Calu3 (cell line): Measurements from ENCODE around the gene GNPTAB. TPM values are rescaled to one million over a fixed set of nuclear protein-coding genes. Genes with fewer than 3 reads are reported as not detected.
"Not testable (repeated sequence)": the region's sequence is repeated elsewhere in the genome, so short reads cannot be mapped to it uniquely, and the experiment has no call there.

Source experiments
- BruUV-seq: library from RNA; stranded (reverse); fragments of 400-500 nt; replicated peaks from 2 replicates; lab custom pipeline; 2021; lab: Mats Ljungman, UMichigan
- CTCF ChIA-PET: fragments of 300-600 bp; sonication (Branson Sonifier 250); formaldehyde crosslinking; loops from one replicate; lab custom pipeline; 2022; ENCODE audit warnings: antibody characterized with exemption; lab: Charles Lee
- DNase-seq: peaks from one replicate; pipeline ENCODE4 v3.0.0; 2022
- H3K27ac Mint-ChIP-seq: one replicate; pipeline ENCODE4 v1.8.0; 2022; ENCODE audit warnings: mixed read lengths; ENCODE audit not compliant: unreplicated experiment
- H3K27me3 Mint-ChIP-seq: one replicate; pipeline ENCODE4 v1.8.0; 2022; ENCODE audit warnings: mixed read lengths; ENCODE audit not compliant: unreplicated experiment
- H3K36me3 Mint-ChIP-seq: one replicate; pipeline ENCODE4 v1.8.0; 2022; ENCODE audit warnings: mild to moderate bottlenecking, moderate library complexity, mixed read lengths; ENCODE audit not compliant: insufficient read depth, unreplicated experiment
- H3K4me1 Mint-ChIP-seq: one replicate; pipeline ENCODE4 v1.8.0; 2022; ENCODE audit warnings: mild to moderate bottlenecking, low read depth, mixed read lengths; ENCODE audit not compliant: unreplicated experiment
- H3K4me3 Mint-ChIP-seq: one replicate; pipeline ENCODE4 v1.8.0; 2022; ENCODE audit warnings: mild to moderate bottlenecking, low read depth, moderate library complexity, mixed read lengths; ENCODE audit not compliant: unreplicated experiment
- H3K9me3 Mint-ChIP-seq: one replicate; pipeline ENCODE4 v1.8.0; 2022; ENCODE audit warnings: low read depth, mixed read lengths; ENCODE audit not compliant: unreplicated experiment
- CTCF ChIP-seq: fragments of 200-600 bp; IDR thresholded peaks from one replicate; pipeline ENCODE4 v1.8.0; 2022; ENCODE audit warnings: antibody characterized with exemption; ENCODE audit not compliant: unreplicated experiment
- intact Hi-C: fragments of 100-400 bp; cut with micrococcal nuclease; formaldehyde crosslinking; loops from one replicate; pipeline ENCODE4 v1.10.0; 2022; ENCODE audit not compliant: unreplicated experiment
- total RNA-seq: library from RNA; stranded (reverse); gene quantifications from 2 replicates; pipeline ENCODE4 v1.2.3, GENCODE V29; 2022

GNPTAB gene
- total RNA-seq, 1 experiment from 2014 or later: 36.0 TPM

- Mint-ChIP-seq H3K27ac (no peak overlapping the region), H3K4me3 (no peak overlapping the region), H3K4me1 (peaks cover 13% of the 10 kb centered on the region), H3K27me3 (no peaks in the 10 kb centered on the region), H3K36me3 (no peaks in the 10 kb centered on the region), H3K9me3 (peaks cover 2% of the 10 kb centered on the region)
- TF ChIP-seq CTCF: no peak
- intact Hi-C loops: no loop called here
- no TSS peak for BruUV-seq
- no peak for DNase-seq
- CTCF ChIA-PET: interaction anchor here (1.0 kb wide), 1 partner anchor 17 kb away, joined by 3 read pairs; the partner anchor contains the start of gene DRAM1
These were observed 29.2 kb upstream of the GNPTAB start for GRCh38 chr12:101859664-101860607.

GRCh38 chr12:101858361-101858760, 27.6 kb upstream of the GNPTAB start:
- DNase-seq: no peak
- H3K27me3 Mint-ChIP-seq: no peaks in the 10 kb centered on the region
- intact Hi-C loops: no loop called here
- H3K4me1 Mint-ChIP-seq: peaks cover 15% of the 10 kb centered on the region
- no peak overlapping the region for H3K4me3 Mint-ChIP-seq
- CTCF ChIA-PET: no interaction called here
- no peaks in the 10 kb centered on the region for H3K9me3 Mint-ChIP-seq
- no peak overlapping the region for H3K27ac Mint-ChIP-seq
- H3K36me3 Mint-ChIP-seq: no peaks in the 10 kb centered on the region
- no TSS peak for BruUV-seq
- no peak for TF ChIP-seq CTCF

- Mint-ChIP-seq H3K9me3 (no peaks in the 10 kb centered on the region), H3K4me1 (peaks cover 15% of the 10 kb centered on the region), H3K27me3 (no peaks in the 10 kb centered on the region), H3K27ac (no peak overlapping the region), H3K36me3 (no peaks in the 10 kb centered on the region), H3K4me3 (no peak overlapping the region)
- no peak for TF ChIP-seq CTCF
- BruUV-seq: no TSS peak
- intact Hi-C loops: no loop called here
- no peak for DNase-seq
- CTCF ChIA-PET: no interaction called here
These were observed 26.3 kb upstream of the GNPTAB start for GRCh38 chr12:101857043-101857558.

- BruUV-seq, H3K27me3 Mint-ChIP-seq, intact Hi-C loops, H3K36me3 Mint-ChIP-seq, DNase-seq, H3K9me3 Mint-ChIP-seq, H3K4me3 Mint-ChIP-seq, H3K27ac Mint-ChIP-seq: not testable (repeated sequence)
- CTCF ChIA-PET: interaction anchor here (1.1 kb wide), 1 partner anchor 15 kb away, joined by 4 read pairs; no protein-coding TSS in a partner anchor
- peaks cover 15% of the 10 kb centered on the region for H3K4me1 Mint-ChIP-seq
These were observed 25.9 kb upstream of the GNPTAB start for GRCh38 chr12:101856614-101857013.
